ACC112 (cell line): ENCODE results near the gene ZNF524.
"Not testable (repeated sequence)": the region's sequence is repeated elsewhere in the genome, so short reads cannot be mapped to it uniquely, and the experiment has no call there.

Source experiments
- H2AFZ ChIP-seq: fragments of 200-600 bp; sonication (generic); one replicate; pipeline ENCODE4 v1.6.0; 2017; ENCODE audit warnings: antibody characterized with exemption, low read length; ENCODE audit not compliant: unreplicated experiment
- H3K27ac ChIP-seq: fragments of 200-600 bp; sonication (generic); 2 replicates; pipeline ENCODE4 v1.5.1; 2014; ENCODE audit warnings: low read depth, mild to moderate bottlenecking, antibody characterized with exemption, low read length, moderate library complexity
- H3K27me3 ChIP-seq: fragments of 200-600 bp; sonication (generic); 2 replicates; pipeline ENCODE4 v1.6.1; 2014; ENCODE audit warnings: mild to moderate bottlenecking, antibody characterized with exemption, low read length, moderate library complexity, mixed read lengths; ENCODE audit not compliant: insufficient read depth
- H3K36me3 ChIP-seq: fragments of 200-600 bp; sonication (generic); 2 replicates; pipeline ENCODE4 v1.6.1; 2016; ENCODE audit warnings: mild to moderate bottlenecking, antibody characterized with exemption, low read length, moderate library complexity, mixed read lengths; ENCODE audit not compliant: insufficient read depth
- H3K4me1 ChIP-seq: fragments of 200-600 bp; sonication (generic); one replicate; pipeline ENCODE4 v1.6.1; 2016; ENCODE audit warnings: low read length, mixed read lengths; ENCODE audit not compliant: insufficient read depth, unreplicated experiment, control insufficient read depth
- H3K4me3 ChIP-seq: fragments of 200-600 bp; sonication (generic); 2 replicates; pipeline ENCODE4 v1.5.1; 2014; ENCODE audit warnings: mild to moderate bottlenecking, low read depth, low read length
- H3K79me2 ChIP-seq: fragments of 200-600 bp; sonication (generic); one replicate; pipeline ENCODE4 v1.6.0; 2016; ENCODE audit warnings: low read length; ENCODE audit not compliant: control insufficient read depth, unreplicated experiment, insufficient read depth

Gene ZNF524

GRCh38 chr19:55567708-55568328, 32.3 kb upstream of the ZNF524 start:
- H2AFZ ChIP-seq, result no peak overlapping the region
- no peak overlapping the region for H3K4me3 ChIP-seq
- H3K4me1 ChIP-seq, result no peaks in the 10 kb centered on the region
- H3K36me3 ChIP-seq, result no peaks in the 10 kb centered on the region
- H3K27me3 ChIP-seq, result no peaks in the 10 kb centered on the region
- no peak overlapping the region for H3K27ac ChIP-seq
- no peaks in the 10 kb centered on the region for H3K79me2 ChIP-seq

GRCh38 chr19:55569477-55569876, 30.6 kb upstream of the ZNF524 start:
- not testable (repeated sequence) for H3K4me3 ChIP-seq, H3K27me3 ChIP-seq, H3K4me1 ChIP-seq, H3K27ac ChIP-seq, H3K79me2 ChIP-seq, H3K36me3 ChIP-seq, H2AFZ ChIP-seq

GRCh38 chr19:55573929-55574328, 26.2 kb upstream of the ZNF524 start:
- H3K4me1 ChIP-seq, H3K4me3 ChIP-seq, H3K79me2 ChIP-seq, H2AFZ ChIP-seq, H3K27ac ChIP-seq, H3K27me3 ChIP-seq, H3K36me3 ChIP-seq: not testable (repeated sequence)

GRCh38 chr19:55576746-55577145, 23.3 kb upstream of the ZNF524 start:
- Histone ChIP-seq H3K79me2 (peaks cover 13% of the 10 kb centered on the region), H2AFZ (no peak overlapping the region), H3K36me3 (no peaks in the 10 kb centered on the region), H3K4me3 (no peak overlapping the region), H3K27me3 (no peaks in the 10 kb centered on the region), H3K27ac (no peak overlapping the region), H3K4me1 (no peaks in the 10 kb centered on the region)

- H3K27me3 ChIP-seq, result no peaks in the 10 kb centered on the region
- no peak overlapping the region for H3K27ac ChIP-seq
- H3K36me3 ChIP-seq, result no peaks in the 10 kb centered on the region
- H2AFZ ChIP-seq, result no peak overlapping the region
- no peaks in the 10 kb centered on the region for H3K4me1 ChIP-seq
- H3K4me3 ChIP-seq, result no peak overlapping the region
- peaks cover 13% of the 10 kb centered on the region for H3K79me2 ChIP-seq
These were observed 21.9 kb upstream of the ZNF524 start for GRCh38 chr19:55578031-55578760.

GRCh38 chr19:55578761-55579747, 21.0 kb upstream of the ZNF524 start:
- no peaks in the 10 kb centered on the region for H3K4me1 ChIP-seq
- H3K27ac ChIP-seq, result no peak overlapping the region

GRCh38 chr19:55579766-55580621, 20.1 kb upstream of the ZNF524 start:
- Histone ChIP-seq H3K4me1 (no peaks in the 10 kb centered on the region), H3K27ac (peak overlapping the region; percentile 40), H3K4me3 (peak overlapping the region; percentile 91), H3K36me3 (no peaks in the 10 kb centered on the region), H3K79me2 (peaks cover 13% of the 10 kb centered on the region), H2AFZ (no peak overlapping the region), H3K27me3 (no peaks in the 10 kb centered on the region)

More at GRCh38 chr19:55578761-55579747, 21.0 kb upstream of the ZNF524 start:
- no peak overlapping the region for H2AFZ ChIP-seq
- no peaks in the 10 kb centered on the region for H3K36me3 ChIP-seq
- no peaks in the 10 kb centered on the region for H3K27me3 ChIP-seq
- H3K79me2 ChIP-seq, result peaks cover 13% of the 10 kb centered on the region
- peak overlapping the region; percentile 91 for H3K4me3 ChIP-seq

GRCh38 chr19:55580628-55581144, 19.4 kb upstream of the ZNF524 start, which contains the start of gene ZNF579:
TSS of gene ZNF579 (minus strand) at chr19:55580848. CDS start at chr19:55579639, 1,209 bp downstream.
- Histone ChIP-seq H3K4me3 (peak within 1 kb of the TSS; percentile 91), H3K79me2 (peaks cover 13% of the 10 kb centered on the region), H3K27ac (peak within 1 kb of the TSS; percentile 40), H3K27me3 (no peaks in the 10 kb centered on the region; the same call in 1 of the 2 replicates), H3K36me3 (no peaks in the 10 kb centered on the region), H2AFZ (peak within 1 kb of the TSS; percentile 82), H3K4me1 (peaks cover 3% of the 10 kb centered on the region)

- Histone ChIP-seq H2AFZ (peak overlapping the region; percentile 82), H3K79me2 (peaks cover 13% of the 10 kb centered on the region), H3K4me3 (peak overlapping the region; percentile 91), H3K27me3 (no peaks in the 10 kb centered on the region; the same call in 1 of the 2 replicates), H3K4me1 (peaks cover 8% of the 10 kb centered on the region), H3K27ac (no peak overlapping the region), H3K36me3 (no peaks in the 10 kb centered on the region)
These were observed 18.8 kb upstream of the ZNF524 start for GRCh38 chr19:55581145-55581822.
